GM19238 (cell line): ENCODE results near the gene TIRAP.

ENCODE experiments used
- DNase-seq: peaks from one replicate; pipeline ENCODE4 v3.0.0; 2011; ENCODE audit warnings: low spot score; ENCODE audit not compliant: insufficient read length

The TIRAP gene

DNA sequence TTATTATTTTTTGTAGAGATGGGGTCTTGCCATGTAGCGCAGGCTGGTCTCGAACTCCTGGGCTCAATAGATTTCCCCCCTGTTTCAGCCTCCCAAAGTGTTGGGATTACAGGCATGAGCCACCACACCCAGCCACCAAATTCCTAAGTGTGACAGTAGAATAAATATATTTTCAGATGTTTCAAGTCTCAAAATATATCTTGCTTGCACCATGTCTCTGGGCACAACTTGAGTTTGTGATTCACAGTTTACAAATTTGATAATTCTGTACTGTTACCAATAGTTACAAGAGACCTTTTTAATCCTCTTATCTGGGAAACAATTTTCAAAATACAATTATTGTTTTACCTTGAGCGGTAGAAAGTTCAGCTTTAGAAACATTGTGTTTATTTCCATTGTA lies 40.1 kb downstream of the TIRAP start:
- no peak for DNase-seq

DNA sequence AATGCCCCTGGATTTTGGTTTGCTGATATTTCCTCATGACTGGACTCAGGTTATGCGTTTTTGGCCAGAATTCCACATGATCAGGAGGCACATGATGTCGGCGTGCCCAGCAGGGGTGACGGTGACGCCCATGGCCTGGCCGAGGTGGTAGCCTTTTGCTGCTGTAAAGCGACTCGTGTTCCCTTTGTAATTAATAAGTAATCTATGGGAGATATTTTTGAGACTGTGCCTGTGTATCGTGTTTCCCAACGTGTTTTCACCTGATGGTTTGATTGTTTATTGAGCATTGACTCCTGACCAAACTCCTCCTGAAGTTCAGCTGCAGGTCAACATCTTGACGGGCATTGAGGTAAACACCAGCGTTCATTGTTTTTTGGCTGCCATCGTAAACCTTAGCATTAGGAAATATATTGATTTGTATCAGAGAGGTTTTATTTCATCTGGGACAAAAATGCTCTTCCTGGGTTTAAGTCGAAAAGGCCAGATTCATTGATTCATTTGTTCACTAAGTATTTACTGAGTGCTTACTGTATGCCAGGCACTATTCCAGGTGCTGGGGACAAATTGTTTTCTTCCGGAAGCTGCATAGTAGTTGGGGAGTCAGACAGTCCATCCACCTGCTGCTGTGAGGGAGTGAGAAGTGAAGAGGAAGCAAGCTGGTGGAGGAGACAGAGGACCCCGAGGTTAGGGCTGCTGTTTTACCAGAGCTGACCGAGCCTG lies 44.5 kb downstream of the TIRAP start:
- DNase-seq: no peak

DNA sequence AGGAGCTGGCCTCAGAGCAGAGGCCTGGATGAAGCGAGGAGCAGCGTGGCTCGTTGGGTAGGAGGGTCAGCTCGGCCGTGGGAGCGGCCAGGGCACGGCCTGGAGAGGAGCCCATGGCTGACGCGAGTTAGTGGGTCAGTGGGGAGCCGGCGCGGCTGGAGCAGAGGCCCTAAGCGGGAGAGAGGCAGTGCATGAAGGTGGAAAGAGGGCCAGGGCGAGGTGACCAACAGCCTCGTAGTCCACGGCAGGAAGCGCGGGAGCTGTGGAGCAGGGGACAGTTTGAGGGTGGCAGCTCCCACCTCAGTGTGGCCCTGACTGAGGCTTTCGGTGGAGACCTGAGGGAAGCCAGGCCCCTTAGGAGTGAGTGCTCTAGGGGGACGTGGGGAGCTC lies 45.1 kb downstream of the TIRAP start:
- DNase-seq: no peak

DNA sequence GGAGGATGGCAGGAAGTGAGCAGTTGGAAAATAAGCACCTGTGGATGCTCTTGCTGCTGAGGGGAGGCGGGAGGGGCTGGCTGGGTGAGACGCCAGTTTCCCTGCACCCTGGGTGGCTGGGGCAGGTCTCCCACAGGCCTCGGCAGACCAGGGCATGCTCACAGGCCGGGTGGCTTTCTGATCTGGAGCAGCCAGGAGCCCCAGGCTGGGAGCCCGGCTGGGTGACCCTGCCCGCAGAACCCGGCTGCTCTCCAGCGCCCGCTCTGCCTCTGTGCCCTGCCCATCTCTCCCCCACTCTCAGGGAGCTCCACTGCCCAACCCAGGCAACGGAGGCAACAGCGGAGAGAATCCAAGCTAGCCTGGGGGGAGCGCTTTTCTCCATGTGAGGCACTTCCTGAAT lies 45.6 kb downstream of the TIRAP start:
- DNase-seq: no peak

DNA sequence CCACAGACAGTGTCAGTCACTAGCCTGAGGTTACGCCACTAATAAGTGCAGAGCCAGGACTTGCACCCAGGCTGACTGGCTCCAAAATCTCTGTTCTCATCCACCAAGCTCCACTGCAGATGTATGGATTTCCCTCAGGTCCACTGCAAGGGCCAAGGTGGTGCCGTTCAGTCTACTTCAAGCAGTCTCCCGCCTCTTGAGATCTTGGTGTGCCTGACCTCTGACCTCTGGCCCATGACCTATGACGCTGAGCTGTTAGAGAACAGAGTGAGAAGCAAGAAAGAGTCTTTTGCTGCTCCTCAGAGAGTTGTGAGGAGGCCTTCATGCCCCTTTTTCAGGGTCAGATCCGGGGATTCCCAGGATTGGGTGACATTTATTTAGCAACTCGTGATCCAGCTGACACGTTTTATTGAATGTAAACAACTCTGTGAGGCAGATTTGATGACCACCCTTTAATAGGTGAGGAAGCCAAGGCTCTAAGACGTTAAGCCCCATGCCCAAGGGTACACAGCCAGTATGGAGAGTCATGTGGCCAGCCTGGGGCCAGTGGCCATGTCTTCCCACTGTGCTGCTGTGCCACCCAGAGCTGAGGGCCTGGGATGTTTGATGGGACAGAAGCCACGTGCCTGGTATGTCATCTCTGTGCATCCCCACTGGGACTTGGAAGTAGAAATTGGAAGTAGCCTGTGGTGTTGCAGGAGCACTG lies 46.2 kb downstream of the TIRAP start:
- no peak for DNase-seq

DNA sequence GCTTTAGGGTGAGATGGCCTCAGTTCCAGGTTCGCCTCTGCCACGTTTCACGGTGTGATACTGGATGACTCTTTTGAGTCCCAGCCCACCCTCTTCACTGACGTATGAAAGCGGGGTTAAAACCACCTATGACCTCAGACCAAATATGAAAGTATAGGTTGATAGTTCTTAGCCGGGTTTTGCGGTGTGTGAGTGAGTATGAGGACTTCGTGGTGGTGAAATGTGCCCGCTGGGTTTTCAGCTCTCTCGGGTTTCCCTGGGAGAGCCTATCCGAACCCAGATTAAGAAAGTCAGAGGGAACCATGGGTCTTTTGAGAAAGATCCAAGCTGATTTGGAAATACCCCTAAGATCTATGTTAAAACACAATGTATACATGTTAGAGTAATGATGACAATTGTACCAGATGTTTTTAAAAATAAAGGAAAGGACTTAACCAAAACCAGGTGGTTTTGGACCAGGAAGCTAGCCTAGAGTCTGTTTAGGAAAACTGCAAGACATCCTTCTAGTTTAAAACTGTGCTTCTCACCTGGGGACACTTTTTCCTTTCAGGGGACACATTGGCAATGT lies 46.8 kb downstream of the TIRAP start:
- DNase-seq: no peak

DNA sequence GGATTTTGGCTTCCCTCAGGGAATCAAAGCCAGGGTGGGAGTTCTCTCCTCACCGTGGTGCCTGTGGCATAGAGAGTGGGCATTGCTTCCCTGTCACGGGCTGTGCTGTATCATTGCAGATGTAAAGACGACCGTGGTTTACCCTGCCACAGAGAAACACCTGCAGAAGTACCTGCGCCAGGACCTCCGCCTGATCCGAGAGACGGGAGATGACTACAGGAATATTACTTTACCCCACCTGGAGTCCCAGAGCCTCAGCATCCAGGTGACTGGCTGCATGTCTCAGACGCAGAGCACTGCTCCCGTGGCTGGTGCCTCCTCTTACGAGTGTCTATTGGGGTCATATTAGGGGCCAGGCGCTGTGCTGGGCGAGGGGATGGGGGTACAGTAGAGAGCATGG lies 48.4 kb downstream of the TIRAP start:
- no peak for DNase-seq

DNA sequence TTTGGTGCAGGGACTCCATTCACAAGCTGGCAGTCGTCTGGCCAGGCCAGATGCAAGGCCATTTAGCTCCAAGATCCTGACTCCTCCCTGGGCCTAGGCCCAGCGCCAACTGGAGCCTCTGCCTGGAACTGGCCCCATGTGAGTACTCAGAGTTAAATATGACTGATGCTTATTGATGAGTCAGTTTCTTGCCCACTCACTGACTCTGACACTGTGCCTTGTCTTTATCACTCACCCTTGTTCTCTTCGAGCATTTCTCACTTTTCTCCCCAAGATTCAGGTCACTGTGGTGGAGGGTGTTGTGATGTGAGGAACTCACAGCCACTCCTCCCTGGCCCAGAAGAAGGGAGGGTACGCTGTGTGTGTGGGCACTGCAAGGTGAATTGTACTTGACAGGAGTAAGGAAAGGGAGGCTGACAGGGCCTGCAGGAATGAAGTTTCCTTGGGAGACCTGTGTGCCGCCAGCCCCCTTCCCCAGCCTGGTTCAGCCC lies 49.4 kb downstream of the TIRAP start:
- DNase-seq: no peak

DNA sequence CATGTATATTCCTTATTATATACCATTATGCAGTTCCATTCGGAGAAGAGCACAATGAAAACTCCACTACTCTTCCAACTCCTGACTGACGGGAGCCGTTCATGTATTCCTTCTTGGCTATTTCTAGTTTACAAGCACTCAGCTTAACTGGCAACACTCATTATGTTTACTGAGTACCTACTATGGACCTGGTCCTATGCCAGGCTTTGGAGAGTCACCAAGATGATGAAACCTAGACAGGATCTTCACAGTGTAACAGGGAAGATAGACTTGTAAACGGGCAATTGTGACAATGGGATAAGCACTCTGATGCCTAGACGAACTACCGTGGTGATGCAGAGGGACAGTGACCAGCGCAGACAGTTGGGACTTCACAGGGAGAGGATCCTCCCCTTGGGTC lies 50.2 kb downstream of the TIRAP start:
- no peak for DNase-seq

DNA sequence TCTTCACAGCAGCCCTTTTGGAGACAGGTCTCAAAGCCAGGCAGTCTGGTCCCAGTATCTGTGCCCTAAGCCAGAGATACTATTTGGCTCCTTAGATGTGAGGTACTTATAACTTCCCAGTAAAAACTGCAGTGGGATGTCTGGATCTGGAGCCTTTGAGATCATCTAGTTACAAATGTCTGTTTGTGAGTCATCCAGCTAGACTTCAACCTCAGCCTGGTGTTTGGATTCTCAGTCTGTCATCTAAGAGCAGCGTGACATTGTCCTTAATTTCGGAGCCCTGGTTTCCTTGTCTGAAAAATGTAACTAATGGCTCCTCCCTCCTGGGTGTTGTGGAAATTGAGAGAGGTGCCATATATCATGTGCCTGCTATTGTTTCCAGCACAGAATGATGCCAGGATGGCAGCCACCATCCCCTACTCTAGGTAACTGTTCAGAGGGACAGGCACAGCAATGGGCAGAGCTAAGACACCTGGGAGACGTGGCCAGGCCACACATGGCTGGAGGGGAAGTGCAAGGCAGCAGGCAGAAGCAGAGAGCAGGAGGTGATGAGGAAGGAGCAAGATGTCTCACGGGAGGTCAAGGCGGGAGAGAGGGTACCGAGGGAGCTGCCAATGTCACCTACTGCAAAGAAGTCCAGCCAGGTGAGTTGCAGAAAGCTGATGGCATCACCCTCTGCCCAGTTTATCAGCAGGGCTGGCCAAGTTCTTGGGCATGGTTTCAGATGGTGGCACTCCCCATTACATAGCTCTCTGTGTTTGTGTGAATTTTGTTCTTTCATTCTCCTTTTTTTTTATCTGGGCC lies 52.0 kb downstream of the TIRAP start:
- no peak for DNase-seq

DNA sequence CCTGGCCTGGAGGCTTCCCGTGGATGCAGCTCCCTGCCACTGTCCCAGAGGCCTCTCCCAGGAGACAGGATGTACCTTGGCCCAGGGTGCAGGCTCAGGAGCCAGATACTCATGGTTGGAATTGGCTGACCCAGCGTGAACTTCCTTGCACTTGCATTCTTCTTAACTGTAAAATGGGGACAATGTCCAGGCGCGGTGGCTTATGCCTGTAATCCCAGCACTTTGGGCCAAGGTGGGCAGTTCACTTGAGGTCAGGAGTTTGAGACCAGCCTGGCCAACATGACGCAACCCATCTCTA lies 52.5 kb downstream of the TIRAP start:
- DNase-seq: no peak

DNA sequence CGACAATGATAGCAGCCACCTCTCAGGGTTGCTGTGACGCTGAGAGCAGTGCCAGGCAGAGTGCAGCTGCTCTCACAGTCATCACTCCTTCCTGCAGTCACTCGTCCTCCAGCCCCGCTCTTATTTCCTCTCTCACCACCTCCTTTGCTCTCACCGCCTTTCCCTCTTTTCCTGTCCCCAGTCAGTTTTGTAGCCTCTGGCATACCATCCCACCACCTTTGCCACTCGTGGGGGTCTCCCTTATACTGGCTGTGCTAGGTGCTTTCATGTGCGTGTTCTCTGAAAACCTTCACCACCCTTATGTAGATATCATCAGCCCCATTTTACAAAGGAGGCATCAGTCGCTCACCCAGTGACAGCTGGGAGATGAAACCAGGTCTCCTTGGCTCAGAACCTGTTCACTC lies 53.2 kb downstream of the TIRAP start:
- DNase-seq: no peak

DNA sequence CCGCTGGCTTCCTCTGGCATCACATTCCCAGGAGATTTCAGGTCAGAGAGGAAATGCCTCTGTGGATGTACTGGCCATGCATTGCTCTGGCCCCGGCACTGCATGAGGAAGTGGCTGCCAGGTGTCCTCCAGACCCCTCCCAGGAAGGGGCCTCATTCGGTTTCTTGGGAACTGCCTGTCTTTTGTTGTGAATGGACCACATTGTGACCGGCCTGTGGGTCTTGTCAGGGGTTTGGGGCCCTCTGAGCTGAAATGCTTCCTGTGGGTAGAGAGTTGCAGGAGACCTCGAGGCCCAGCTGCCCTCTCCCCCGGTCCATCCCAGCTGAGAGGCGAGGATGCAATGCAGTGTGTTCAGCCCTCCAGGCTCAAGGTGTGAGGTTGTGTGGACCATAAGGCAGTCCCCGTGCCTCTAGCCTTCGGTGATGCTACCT lies 53.8 kb downstream of the TIRAP start:
- no peak for DNase-seq

DNA sequence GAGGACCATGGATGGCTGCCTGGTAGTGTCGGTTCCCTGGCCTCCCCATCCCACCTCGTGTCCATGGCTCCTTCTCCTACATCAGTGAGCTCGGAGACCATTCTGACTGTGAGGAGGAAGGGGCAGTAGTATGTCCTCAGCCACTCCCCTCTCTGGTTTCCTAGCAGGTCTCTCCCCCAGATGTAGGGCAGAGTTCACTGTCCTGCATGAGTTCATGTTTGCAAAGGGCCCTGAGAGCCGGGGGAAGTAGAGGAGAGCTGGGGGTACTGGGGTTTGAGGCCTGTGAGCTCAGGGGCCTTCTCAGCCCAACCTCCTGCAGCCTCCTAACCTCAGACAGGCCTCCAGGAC lies 54.2 kb downstream of the TIRAP start:
- DNase-seq: no peak

DNA sequence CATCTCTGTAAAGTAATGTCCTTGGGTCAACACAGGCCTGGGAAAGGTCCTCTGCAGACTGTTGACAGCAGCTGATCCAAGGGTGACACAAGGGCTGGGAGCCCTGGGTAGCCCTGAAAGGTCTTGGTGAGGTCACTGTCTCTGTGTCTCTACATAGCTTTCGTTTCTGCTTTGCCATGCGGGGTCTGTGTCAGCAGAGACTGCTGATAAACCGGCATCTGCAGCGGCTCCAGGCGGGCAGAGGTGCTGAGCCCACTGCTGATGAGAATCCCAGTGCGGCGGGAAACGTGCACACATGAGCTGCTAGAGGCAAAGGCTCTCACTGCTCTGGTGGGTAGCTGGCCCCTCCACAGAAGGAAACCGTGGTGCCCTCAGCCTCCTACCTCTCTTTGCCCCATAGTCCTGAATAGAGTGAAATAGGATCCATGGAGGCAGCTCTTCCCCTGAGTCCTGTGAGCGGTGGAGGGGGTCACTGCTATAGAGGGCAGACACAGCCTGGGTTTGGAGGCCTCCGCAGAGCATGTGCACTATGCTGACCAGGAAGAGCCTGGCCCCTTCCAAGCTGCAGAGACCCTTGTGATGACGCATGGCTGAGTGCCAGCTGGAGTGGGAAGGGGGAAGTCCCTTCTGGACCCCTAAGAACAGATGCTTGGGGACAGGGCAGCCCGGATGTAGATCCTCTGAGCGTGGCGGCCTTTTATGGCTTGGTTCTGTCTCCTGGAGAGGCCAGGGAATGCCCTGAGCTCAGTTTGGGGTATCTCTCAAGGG lies 54.8 kb downstream of the TIRAP start:
- no peak for DNase-seq

DNA sequence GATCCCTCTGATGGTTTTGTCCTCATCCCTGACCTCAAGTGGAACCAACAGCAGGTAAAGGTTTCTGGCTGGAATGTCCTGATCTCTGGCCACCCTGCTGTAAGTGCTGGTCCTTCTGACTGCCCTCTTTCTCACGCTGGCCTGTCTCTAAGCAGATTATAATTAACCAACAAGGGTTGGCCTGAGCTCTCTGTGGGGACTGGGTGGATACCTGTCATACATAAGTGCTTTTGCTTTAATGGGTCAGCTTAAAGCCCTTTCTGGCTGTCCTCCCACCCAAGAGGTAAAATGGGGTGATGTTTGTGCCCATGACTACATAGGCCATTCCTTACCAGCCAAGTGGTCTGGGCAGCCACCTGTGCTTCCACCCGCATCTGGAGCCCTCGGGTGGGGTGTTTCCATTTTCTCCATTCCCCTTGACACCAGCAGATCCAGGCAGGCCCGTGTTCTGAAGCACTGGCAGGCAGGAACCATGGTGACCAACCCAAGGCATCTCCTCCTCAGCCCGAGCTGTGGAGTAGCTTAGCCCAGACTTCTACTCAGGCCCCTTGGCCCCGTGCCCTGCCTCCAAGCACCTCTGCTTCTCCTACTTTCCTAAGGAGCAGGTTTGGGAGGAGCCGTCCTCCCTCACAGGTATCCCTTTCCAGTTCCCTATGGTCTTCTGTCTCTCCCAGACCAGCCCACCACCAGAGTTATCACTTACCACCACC lies 55.6 kb downstream of the TIRAP start:
- DNase-seq: no peak

DNA sequence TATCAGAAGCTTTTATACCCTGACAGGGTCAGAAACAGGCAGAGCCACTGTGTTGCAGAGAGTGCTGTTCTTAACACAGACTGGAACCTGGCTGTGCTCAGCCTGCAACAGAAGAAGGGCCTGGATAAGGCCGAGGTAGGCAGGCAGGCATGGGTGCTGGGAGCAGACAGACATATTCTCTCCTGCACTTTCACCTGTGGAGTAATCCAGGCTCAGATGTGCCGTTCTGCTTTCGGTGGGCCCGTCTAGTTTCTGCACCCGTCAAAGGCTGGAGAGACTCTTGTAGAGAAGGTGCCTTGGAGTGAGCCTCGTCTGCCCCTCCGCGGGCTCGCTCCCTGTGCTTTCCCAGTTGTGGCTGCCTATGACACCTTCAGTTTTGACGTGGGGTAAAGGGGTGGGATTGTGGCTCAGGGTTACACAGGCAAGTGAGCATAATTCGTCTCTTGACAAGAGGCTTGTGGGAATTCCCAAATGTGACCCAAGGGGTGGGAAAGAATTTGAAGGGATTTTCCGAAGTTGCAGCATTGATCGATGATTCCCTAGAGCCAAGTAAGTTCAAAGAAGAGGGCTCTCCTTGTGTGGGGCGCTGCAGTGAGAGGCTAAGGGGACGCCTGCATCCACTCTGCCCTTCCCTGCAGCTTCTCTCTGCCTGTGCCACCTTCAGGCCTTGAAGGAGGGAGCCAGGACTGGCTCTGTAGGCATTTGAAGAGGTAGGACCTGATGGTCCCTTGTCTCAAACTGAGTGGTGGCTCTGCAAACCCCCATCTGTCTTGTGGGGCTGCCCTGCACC lies 56.4 kb downstream of the TIRAP start:
- DNase-seq: no peak

DNA sequence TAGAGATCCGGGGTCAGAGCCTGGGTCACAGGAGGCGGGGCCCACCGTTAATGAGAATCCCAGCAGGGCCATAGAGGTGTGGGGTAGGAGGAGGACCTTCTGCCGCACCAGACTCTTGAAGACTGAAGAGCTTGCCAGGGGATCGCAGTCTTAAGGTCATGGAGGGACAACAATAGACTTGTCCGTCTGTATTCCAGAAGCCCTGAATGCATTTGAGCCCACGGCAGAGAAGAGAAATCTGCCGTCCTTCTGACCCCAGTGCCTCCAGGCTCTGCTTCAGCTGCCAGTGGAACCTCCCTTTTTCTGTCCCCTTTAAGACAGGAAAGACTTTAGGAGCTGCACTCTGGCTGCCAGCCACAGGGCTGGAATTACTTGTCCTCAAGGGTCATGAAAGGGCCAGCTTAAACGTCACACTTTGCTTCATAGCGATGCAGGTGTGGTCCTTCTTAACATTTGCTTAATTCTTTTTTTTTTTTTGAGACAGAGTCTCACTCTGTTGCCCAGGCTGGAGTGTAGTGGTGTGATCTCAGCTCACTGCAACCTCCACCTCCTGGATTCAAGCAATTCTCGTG lies 57.1 kb downstream of the TIRAP start:
- DNase-seq: no peak

DNA sequence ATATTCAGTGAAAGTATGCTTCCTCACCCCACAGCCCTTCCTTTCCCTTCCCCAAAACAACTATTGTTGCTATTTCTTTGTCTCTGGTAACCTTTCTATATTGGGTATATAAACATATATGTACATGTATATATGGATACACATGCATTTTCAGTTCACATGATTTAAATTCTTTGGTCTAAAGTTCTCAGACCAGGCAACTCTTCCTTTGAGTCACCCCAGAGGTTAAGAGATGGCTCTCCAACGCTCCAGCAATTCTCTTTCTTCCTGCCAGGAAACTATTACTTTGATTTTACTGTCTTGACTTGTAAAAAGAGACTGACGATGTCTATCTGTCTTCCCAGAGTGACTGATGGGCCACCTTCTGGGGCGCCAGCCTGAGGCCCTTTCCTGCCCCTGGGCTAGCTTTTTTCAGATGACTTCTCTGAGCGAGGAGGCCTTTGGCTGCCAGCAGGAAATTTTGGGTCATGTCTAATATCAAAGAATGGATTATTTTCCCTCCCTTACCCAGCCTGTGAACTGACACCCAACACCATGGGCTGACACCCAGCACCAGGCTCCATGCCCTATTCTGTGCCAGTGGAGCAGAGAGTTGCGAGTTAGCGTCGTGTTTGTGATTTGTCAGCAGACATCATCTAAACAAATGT lies 58.2 kb downstream of the TIRAP start:
- DNase-seq: no peak
